Iris pigment epithelial cell (primary cell): Measurements from ENCODE around the gene HAPSTR1.
"Not testable (repeated sequence)": the region's sequence is repeated elsewhere in the genome, so short reads cannot be mapped to it uniquely, and the experiment has no call there.

ENCODE experiments used
- DNase-seq: peaks from one replicate; pipeline ENCODE4 v3.0.0-alpha.2; 2011; ENCODE audit warnings: low read depth

The HAPSTR1 gene, protein sequence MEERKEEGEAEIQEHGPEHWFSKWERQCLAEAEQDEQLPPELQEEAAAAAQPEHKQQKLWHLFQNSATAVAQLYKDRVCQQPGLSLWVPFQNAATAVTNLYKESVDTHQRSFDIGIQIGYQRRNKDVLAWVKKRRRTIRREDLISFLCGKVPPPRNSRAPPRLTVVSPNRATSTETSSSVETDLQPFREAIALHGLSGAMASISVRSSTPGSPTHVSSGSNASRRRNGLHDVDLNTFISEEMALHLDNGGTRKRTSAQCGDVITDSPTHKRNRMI

DNA sequence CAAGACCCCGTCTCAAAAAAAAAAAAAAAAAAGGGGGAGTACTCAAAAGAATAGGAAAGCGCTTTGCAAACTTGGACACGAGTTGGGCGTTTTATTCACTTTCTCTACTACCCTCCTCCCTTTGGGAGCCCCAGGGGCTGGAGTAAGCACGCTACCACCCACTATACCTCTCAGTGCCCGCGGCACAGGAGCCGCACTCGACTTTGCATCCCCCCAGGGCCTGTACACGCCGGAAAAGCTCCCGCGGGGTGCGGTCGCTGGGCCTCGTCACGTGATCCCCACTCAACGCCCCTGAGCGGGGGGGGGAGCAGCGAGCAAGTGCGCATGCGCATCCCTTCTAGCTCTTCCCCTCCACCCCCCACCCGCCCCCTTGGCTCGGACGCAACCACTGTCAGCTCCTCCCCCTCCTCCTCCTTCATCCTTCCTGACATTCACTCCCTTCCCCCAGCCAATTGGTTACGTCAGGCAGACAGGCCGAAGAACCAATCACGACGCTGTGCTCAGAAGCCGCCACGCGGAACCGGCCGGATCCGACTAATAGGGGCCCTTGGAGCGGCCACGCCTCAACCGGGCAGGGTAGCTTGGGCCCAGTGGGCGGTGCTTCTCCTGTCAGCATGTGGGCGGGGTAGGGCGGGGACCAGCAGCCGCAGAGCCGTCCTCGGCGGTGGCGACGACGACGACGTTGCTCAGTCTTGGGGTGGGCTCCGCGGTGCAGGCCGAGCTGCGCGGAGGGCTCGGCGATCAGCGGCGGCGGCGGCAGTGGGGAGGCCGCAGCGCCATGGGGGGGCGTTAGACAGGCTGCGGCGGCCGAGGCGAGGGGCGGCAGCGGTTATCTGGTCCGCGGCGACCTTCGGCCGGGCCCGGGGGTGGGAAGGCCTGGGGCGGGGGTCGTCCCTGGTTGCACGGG lies at the start of gene HAPSTR1:
Gene HAPSTR1, plus strand, starts transcription at position 685 of the 907 bp plus-strand sequence. CDS start 401 bp downstream, outside the sequence.
- peak; percentile 100 for DNase-seq

DNA sequence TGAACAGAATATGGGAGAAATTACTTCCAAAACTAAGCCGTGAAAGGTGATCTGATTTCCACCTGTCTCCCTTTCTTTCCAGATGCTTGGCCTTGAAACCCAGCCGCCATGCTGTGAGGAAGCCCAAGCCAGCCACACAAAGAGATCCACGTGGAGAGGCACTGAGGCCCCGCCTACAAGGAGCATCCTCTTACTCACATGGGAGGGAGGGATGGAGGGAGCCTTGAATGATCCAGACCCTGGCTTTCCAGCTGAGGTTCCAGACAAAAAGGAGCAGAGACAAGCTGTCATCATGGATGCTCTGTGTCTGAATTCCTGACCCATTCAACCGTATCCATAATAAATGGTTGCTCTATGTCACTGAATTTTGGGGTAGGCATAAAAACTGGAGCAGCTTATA lies 48.9 kb upstream of the HAPSTR1 start:
- peak; percentile 11 for DNase-seq

DNA sequence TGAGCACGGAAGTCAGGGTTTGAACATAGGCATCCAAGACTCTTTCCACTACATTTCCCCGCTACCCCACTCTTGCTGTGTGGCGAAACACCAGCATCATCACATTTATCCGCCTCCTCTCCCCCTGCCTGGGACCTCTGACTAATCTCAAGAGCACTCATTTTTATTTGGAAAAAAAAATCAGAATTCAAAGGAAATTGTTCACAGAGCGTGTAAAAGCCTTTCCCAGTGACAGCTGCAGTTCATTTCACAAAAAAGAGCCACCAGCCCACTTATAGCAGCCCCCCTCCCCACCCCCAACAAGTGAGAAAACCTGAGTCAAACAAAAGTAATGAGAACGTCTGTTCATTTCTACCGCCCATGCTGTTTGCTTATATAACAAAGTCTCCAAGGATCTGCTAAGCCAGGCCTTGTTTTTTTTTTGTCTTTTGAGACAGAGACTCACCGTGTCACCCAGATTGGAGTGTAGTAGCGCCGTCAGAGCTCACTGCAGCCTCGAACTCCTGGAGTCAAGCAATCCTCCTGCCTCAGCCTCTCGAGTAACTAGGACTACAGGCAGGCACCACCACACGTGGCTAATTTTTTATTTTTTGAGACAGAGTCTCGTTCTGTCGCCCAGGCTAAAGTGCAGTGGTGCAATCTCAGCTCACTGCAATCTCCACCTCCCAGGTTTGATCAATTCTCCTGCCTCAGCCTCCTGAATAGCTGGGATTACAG lies 48.3 kb upstream of the HAPSTR1 start:
- peak; percentile 80 for DNase-seq

DNA sequence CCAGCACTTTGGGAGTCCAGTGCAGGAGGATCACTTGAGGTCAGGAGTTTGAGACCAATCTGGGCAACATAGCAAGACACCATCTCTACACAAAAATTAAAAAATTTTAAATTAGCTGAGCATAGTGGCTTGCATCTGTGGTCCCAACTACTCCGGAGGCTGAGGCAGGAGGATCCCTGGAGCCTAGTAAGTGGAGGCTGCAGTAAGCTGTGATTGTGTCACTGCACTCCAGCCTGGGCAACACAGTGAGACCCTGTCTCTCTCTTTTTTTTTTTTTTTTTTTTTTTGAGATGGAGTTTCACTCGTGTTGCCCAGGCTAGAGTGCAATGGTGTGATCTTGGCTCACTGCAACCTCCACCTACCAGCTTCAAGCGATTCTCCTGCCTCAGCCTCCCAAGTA lies 45.9 kb upstream of the HAPSTR1 start:
- not testable (repeated sequence) for DNase-seq

DNA sequence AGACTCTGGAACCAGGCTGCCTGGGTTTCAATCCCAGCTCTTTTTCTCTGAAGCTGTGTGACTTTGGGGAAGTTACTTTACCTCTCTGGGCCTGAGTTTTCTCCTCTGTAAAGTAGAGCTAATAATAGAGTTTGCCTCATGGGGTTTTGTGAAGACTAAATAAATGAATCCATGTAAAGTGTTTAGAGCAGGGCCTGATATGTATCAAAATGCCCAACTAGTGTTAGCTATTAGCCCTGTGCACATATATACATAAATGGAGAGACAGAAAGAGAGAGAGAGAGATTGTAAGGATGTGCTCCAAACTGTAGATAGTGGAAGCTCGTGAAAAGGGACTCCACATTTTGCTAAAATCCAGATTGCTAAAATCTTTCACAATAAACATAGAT lies 44.8 kb upstream of the HAPSTR1 start:
- DNase-seq = no peak

DNA sequence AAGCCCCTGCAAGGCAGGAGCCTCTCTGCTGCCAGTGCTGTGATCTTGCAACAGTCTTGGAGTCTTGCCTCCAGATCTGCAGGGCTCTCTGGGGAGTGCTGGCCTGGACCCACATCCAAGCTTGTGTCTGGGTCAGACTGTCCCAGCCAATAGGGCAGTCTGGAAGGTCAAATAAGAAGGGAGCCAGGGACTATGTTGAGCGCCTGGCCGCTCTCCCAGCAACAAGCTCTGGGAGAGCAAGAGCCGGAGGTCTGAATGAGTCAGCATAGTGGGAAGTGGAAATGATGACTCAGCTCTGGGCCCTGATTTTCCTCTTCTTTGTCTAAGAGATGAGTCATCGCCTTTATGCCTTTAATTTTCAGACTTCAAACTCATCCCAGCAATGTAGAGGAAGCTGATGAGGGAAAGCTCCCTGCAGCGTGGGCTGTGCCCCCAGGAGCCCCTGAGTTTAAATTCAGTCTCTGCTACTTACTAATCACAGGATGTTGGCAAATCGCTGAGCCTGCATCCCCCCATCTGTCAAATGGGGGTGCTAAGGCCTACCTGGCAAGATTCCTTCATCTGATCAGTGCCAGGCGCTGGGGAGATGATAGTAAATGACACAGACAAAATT lies 43.6 kb upstream of the HAPSTR1 start:
- DNase-seq = peak; percentile 99

DNA sequence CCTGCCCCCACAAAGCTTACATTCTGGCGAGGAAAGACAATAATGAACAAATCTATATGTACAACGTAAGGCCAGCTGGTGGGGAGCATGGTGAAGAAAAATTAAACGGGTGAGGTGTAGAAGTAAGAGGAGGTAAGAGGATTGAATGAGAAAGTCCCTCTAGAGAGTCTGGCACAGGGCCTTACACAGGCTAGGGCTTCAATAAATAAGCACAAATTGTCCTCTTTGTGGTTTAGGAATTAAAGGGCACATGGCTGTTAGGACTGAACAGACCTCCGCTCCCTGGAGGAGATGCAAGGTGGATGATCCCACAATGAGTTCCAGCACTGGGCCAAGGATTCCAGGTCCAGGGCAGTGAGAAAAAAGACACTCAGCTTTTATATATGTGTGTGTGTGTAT lies 43.1 kb upstream of the HAPSTR1 start:
- peak; percentile 61 for DNase-seq

DNA sequence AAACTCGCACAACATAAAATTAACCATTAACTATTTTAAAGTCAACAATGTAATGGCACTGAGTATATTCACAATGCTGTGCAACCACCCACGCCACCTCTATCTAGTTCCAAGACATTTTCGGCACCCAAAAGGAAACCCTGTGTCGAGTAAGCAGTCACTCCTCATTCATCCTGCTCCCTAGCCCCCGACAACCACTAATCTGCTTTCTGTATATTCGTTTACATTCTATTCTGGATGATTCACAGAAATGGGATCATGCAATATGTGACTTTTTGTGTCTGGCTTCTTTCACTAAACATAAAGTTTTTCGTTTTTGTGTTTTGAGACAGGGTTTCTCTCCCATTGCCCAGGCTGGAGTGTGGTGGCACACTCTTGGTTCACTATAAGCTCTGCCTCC lies 42.2 kb upstream of the HAPSTR1 start:
- peak; percentile 93 for DNase-seq

DNA sequence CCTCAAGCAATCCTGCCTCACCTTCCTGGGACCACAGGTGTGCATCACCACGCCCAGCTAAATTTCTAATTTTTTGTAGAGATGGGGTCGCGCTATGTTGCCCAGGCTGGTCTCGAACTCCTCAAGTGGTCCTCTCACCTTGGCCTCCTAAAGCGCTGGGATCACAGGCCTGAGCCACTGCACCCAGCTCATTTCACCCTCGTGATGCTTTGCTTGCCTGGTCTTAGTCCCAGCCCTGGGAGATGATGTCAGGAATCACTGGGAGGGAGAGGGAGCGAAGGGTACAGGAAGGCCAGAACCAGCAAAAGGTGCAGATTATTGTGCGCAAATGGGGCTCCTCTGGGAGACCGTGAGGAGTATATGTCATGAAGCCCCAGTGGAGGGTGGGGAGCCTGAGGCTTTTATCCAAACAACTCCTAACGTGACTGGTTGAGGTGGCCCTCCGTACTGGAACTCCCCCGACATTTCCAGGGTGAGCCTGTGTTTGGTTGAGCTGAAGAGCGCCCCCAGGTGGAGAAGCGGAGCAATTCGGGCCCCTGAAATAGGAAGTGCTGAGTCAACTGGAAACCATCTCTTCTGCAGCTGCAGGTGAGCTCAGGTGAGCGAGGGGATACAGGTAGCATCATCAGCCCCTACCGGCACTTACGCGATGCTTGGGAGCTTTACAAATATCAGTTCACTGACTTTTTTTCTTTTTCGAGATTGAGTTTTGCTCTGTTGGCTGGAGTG lies 41.2 kb upstream of the HAPSTR1 start:
- DNase-seq = peak; percentile 40

DNA sequence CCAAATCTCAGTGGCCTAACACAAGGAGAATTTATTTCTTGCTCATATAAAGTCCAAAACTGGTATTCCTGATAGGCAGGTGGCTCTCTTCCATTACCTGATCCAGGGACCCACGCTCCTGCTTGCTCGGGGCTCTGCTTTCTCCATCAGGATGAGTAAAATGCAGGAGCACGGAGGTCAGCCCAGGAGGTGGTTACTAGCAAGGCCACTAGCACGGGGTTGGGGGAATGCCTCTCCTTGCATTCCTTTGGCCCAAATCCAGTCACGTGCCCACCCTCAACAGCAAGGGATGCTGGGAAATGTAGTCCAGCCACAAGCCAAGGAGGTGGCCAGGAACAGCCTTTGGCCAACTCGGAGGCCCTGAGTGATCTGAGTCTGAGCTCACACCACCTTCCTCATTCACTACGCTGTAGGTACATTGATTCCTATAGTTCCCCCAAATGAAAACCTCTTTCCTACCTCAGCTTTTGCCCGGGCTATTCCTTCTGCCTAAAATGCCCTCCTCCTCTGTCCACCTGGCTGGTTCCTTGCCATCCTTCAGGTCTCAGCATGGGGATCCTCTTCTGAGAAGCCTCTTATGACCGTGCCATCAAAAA lies 38.3 kb upstream of the HAPSTR1 start:
- peak; percentile 84 for DNase-seq

DNA sequence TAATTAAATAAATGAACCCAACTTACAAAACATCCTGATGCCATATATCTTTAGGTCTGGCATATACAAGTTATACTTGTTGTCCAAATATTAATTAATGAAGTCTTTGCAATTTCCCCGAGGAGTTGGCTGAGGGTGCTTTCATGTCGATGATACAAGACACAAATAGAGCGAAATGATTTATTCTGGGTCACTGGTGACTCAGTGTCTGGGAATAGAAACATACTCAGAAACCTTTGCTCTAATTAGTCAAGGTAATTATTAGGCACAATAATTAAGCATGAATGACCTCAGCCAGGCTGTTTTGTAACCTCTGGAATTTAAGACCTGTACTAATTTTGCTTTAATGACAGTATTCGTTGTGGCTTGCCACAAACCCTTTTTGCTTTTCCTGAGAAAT lies 37.0 kb upstream of the HAPSTR1 start:
- no peak for DNase-seq

DNA sequence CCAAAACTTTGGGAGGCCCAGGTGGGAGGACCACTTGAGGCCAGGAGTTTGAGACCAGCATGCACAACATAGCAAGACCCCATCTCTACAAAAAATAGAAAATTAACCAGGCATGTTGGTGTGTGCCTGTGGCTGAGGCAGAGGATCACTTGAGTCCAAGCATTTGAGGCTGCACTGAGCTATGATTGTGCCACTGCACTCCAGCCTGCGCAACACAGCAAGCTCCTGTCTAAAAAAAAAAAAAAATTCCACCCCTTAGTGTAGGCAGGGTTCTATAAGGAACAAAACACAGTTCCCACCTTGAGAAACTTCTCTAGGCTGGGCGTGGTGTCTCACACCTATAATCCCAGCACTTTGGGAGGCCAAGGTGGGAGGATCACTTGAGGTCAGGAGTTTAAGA lies 36.3 kb upstream of the HAPSTR1 start:
- DNase-seq = no peak

DNA sequence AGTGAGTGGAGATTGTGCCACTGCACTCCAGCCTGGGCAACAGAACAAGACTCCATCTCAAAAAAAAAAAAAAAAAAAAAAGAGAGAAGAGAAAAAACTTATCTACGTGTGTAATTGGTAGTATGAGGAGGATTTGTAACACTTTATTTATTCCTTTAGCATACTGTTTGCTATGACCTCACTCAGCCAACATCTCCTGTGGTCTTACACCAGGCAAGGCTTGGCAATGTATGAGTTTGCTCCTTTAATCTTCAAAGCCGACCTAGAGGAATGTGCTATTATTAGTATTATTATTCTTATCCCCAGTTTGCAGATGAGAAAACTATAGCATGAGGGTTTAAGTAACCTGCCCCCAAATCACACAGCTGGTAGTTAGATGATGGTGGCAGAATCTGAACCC lies 35.8 kb upstream of the HAPSTR1 start:
- DNase-seq = peak; percentile 81

DNA sequence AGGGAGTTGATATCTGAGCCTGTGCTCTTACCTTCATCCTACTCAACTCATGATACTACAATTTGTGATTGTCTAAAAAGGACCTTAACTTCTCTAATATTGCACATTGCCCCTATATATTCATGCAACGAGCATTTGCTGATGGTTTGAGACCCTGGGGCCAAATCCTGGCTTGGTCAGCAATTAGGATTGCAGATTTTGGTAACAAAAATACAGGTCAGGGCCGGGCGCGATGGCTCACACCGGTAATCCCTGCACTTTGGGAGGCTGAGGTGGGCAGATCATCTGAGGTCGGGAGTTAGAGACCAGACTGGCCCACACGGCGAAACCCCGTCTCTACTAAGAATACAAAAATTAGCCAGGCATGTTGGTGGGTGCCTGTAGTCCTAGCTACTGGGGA lies 35.4 kb upstream of the HAPSTR1 start:
- DNase-seq = no peak

DNA sequence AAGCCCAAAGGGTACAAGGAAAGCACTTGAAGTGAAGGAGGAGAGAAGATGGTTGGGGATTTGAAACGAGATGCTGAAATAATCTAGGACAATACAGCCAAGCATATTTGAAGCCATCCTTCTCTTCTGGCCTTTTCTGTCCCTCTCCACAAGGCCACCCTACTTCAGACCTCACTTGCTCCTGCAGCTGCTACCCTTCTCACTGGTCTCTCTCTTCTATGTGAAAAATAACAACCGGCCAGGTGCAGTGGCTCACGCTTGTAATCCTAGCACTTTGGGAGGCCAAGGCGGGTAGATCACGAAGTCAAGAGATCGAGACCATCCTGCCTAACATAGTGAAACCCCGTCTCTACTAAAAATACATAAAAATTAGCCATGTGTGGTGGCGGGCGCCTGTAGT lies 33.2 kb upstream of the HAPSTR1 start:
- no peak for DNase-seq

DNA sequence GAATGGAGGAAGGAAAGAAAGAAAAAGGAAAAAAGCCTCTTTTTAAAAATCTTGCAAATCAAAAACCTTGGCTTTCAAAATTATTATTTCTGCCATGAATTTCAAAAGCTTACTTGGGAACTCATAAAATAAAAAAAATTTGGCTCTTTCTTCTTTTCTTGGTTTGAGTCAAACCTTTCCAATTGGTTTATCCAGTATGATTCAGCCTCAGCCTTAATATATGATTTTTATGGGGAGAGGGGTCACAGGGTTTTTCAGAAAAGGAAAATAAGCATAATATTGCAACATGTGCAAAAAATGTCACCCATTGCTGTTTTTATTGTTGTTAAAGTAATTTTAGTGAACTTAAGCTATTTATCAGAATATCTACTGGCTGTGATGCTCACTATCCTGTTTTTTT lies 31.2 kb upstream of the HAPSTR1 start:
- DNase-seq = no peak

DNA sequence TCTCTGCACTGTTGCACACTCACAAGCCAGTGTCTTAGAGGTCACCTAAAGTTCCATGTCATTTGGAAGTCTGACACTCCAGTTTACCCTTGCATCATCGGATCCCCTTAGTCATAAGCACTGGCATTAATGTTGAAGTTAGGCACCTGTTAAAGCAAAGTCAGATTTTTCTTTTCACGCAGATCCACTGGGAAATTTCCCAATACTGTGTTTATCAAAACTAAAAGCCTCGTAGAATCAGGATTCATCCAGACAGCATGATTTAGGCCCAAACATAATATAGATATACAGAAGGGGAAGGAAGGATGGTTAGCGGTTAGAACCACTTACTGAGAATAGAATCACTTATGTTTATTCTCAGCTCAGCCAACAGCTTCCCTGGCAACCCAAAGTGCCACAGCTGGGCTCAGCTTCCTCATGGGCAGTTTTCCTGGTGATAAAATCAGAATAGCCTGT lies 30.1 kb upstream of the HAPSTR1 start:
- DNase-seq = no peak

DNA sequence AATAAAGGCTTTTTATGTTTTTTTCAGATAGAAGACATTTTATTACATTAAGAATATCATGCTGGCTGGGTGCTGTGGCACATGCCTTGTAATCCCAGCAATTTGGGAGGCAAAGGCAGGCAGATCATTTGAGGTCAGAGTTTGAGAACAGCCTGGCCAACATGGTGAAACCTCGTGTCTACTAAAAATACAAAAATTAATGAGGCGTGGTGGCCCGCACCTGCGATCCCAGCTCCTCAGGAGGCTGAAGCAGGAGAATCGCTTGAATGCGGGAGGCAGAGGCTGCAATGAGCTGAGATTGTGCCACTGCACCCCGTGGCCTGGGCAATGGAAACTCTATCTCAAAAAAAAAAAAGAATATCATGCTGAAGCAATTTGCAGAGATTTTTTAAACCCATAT lies 29.1 kb upstream of the HAPSTR1 start:
- DNase-seq = no peak

DNA sequence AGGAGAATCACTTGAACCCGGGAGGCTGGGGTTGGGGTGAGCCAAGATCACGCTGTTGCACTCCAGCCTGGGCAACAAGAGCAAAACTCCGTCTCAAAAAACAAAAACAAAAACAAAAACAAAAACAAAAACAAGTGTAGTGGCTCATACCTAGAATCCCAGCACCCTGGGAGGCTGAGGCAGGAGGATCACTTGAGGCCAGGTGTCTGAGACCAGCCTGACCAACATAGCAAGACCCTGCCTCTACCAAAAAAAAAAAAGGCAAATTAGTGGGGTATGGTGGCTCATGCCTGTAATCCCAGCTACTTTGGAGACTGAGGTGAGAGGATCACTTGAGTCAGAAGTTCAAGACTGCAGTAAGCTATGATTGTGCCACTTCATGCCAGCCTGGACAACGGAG lies 26.4 kb upstream of the HAPSTR1 start:
- DNase-seq = no peak

DNA sequence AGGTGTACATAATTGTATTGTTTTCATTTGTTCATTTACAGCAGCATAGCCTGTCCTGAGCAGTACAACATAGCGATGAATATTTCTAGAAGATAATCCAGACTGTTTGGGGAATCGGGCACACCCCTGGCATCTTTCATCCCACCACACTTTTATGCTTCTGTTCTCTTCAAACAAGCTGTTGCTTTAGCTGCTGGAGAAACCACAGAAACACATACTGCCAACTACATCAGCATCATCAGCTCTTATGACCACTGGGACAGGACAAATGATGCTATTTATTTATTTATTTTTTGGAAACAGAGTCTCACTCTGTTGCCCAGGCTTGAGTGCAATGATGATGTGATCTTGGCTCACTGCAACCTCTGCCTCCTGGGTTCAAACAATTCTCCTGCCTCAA lies 22.6 kb upstream of the HAPSTR1 start:
- no peak for DNase-seq

DNA sequence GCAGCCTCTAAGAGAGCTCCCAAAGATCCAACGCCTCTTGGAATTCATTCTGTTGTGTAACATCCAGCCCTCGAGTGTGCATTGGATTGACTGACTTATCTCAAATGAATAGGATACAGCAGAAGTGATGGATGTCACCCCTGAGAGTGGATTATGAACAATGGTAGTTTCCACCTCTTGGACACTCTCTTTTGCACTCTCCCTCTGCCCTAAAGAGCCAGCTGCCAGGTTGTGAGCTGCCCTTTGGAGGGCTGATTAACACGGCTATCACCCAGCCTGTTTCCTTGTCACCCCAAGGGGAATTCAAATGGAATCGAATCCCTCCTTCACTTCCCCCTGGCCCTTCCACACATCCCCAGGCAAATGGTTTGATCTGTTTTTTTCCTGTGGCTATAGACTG lies 21.2 kb upstream of the HAPSTR1 start:
- no peak for DNase-seq
